PC-3 (cell line): ENCODE data around the gene FLNA.

Experiments
- EZH2phosphoT487 ChIP-seq: fragments of 300-600 bp; sonication (generic); IDR thresholded peaks from 2 replicates; pipeline ENCODE4 v1.6.1; 2018; ENCODE audit warnings: mild to moderate bottlenecking, antibody characterized with exemption, low read length, borderline replicate concordance
- TF ChIP-seq, protein P1 (sequence below): fragments of 300-600 bp; sonication (generic); conservative IDR thresholded peaks from 2 replicates; pipeline ENCODE4 v1.5.1; 2017; ENCODE audit warnings: antibody characterized with exemption, low read depth, mild to moderate bottlenecking, low read length

DNA sequence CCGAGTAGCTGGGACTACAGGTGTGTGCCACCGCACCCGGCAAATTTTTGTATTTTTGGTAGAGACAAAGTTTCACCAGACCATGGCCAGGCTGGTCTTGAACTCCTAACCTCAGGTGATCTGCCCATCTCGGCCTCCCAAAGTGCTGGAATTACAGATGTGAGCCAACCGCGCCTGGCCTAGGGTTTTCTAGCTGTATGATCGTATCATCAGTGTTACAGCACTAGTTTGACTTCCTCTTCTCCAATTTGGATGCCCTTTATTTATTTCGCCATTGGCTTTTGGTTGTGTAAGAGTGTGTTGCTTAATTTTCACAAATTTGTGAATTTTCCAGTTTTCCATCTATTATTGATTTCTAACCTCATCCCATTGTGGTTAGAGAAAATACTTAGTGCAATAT lies 73.6 kb downstream of the FLNA start:
- TF ChIP-seq EZH2phosphoT487 = no peak
- TF ChIP-seq, protein P1, sequence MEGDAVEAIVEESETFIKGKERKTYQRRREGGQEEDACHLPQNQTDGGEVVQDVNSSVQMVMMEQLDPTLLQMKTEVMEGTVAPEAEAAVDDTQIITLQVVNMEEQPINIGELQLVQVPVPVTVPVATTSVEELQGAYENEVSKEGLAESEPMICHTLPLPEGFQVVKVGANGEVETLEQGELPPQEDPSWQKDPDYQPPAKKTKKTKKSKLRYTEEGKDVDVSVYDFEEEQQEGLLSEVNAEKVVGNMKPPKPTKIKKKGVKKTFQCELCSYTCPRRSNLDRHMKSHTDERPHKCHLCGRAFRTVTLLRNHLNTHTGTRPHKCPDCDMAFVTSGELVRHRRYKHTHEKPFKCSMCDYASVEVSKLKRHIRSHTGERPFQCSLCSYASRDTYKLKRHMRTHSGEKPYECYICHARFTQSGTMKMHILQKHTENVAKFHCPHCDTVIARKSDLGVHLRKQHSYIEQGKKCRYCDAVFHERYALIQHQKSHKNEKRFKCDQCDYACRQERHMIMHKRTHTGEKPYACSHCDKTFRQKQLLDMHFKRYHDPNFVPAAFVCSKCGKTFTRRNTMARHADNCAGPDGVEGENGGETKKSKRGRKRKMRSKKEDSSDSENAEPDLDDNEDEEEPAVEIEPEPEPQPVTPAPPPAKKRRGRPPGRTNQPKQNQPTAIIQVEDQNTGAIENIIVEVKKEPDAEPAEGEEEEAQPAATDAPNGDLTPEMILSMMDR = no peak
